Hepatocyte (in vitro differentiated cells): Measurements from ENCODE around the gene PTPRE. TPM values are rescaled to one million over a fixed set of nuclear protein-coding genes. Genes with fewer than 3 reads are reported as not detected.

Experiments used
- DNase-seq: peaks from one replicate; pipeline ENCODE4 v3.0.0-alpha.2; 2016; ENCODE audit warnings: low spot score
- H2AFZ ChIP-seq: fragments of 200-600 bp; sonication (generic); 2 replicates; pipeline ENCODE4 v1.6.0; 2016; ENCODE audit warnings: antibody characterized with exemption, mild to moderate bottlenecking
- H3K27ac ChIP-seq: fragments of 200-600 bp; sonication (generic); 2 replicates; pipeline ENCODE4 v1.5.1; 2016; ENCODE audit warnings: mild to moderate bottlenecking
- H3K27me3 ChIP-seq: fragments of 200-600 bp; sonication (generic); 2 replicates; pipeline ENCODE4 v1.6.1; 2016
- H3K36me3 ChIP-seq: fragments of 200-600 bp; sonication (generic); replicated peaks from 2 replicates; pipeline ENCODE4 v1.5.1; 2016; ENCODE audit warnings: low read depth; ENCODE audit not compliant: insufficient read depth
- H3K4me1 ChIP-seq: fragments of 200-600 bp; sonication (generic); 2 replicates; pipeline ENCODE4 v1.5.1; 2016; ENCODE audit warnings: mild to moderate bottlenecking, moderate library complexity; ENCODE audit not compliant: insufficient read depth
- H3K4me2 ChIP-seq: fragments of 200-600 bp; sonication (generic); 2 replicates; pipeline ENCODE4 v1.6.0; 2016
- H3K4me3 ChIP-seq: fragments of 200-600 bp; sonication (generic); 2 replicates; pipeline ENCODE4 v1.5.1; 2016; ENCODE audit warnings: mild to moderate bottlenecking
- H3K79me2 ChIP-seq: fragments of 200-600 bp; sonication (generic); 2 replicates; pipeline ENCODE4 v1.6.0; 2017; ENCODE audit warnings: mild to moderate bottlenecking
- H3K9me2 ChIP-seq: fragments of 200-600 bp; sonication (generic); replicated peaks from 2 replicates; pipeline ENCODE4 v1.6.0; 2017; ENCODE audit warnings: mild to moderate bottlenecking; ENCODE audit not compliant: insufficient read depth
- H3K9me3 ChIP-seq: fragments of 200-600 bp; sonication (generic); 2 replicates; pipeline ENCODE4 v1.5.1; 2016; ENCODE audit warnings: low read depth, mild to moderate bottlenecking
- H4K20me1 ChIP-seq: fragments of 200-600 bp; sonication (generic); 2 replicates; pipeline ENCODE4 v1.6.0; 2016; ENCODE audit warnings: mild to moderate bottlenecking; ENCODE audit not compliant: insufficient read depth, poor library complexity, severe bottlenecking
- EZH2 ChIP-seq: fragments of 200-600 bp; sonication (generic); IDR thresholded peaks from 2 replicates; pipeline ENCODE4 v1.6.1; 2016; ENCODE audit warnings: antibody characterized with exemption, mild to moderate bottlenecking, borderline replicate concordance
- EZH2phosphoT487 ChIP-seq: fragments of 200-600 bp; sonication (generic); IDR thresholded peaks from one replicate; pipeline ENCODE4 v1.6.1; 2018; ENCODE audit warnings: antibody characterized with exemption, mild to moderate bottlenecking, low read depth, moderate library complexity; ENCODE audit not compliant: unreplicated experiment, severe bottlenecking
- WGBS: methylation state at CpG from one replicate; pipeline ENCODE4 v1.1.6; 2016; ENCODE audit warnings: low lambda C conversion rate; ENCODE audit errors: missing lambda C conversion rate; 5-methylcytosine and 5-hydroxymethylcytosine counted together
- polyA plus RNA-seq: library from polyadenylated mRNA; unstranded; fragments of >200 nt; fragmentation: Nextera tagmentation; extraction: Ambion mirVana; gene quantifications from 2 replicates; pipeline ENCODE4 v1.2.1, GENCODE V29; 2016
- total RNA-seq: library from RNA; depleted of rRNA; stranded (reverse); fragments of >200 nt; gene quantifications from 2 replicates; pipeline ENCODE4 v1.2.3, GENCODE V29; 2014
- TF ChIP-seq, protein P1 (sequence below): fragments of 200-600 bp; sonication (generic); IDR thresholded peaks from 2 replicates; pipeline ENCODE4 v1.5.1; 2016; ENCODE audit warnings: antibody characterized with exemption, mild to moderate bottlenecking; ENCODE audit not compliant: poor library complexity

The PTPRE gene
- total and polyA plus RNA-seq, 2 experiments from 2014 or later = 3.2 to 10.1 TPM

DNA sequence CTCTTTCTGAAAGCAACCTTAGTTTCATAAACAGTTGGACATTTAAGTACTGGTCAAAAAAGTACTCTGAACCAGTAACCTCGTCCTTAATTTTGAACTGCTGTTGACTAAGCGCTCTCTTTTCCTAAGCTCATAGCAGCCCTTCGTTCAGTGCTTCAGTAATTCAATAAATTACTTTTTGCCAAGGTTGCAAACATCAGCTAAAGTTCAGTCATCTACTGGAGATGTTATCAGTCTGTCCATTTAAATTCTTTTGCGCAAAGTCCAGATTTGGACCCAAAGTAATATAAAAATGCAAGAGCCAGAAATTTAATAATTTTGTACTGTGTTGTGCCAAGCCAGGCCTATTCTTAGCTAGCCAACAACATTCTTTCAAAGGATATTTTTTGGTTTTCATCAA, 8.4 kb downstream of the PTPRE start:
- Histone ChIP-seq H3K9me2 (no peaks in the 10 kb centered on the region), H3K4me1 (no peaks in the 10 kb centered on the region), H3K27me3 (no peaks in the 10 kb centered on the region), H3K79me2 (no peaks in the 10 kb centered on the region), H4K20me1 (no peaks in the 10 kb centered on the region), H3K9me3 (no peaks in the 10 kb centered on the region), H3K27ac (no peak overlapping the region), H3K4me2 (no peak overlapping the region), H3K4me3 (no peak overlapping the region), H2AFZ (no peak overlapping the region), H3K36me3 (no peaks in the 10 kb centered on the region)
- WGBS = 88% methylated on average over 4 of the region's 4 CpGs
- no peak for DNase-seq
- no peak for TF ChIP-seq EZH2
- TF ChIP-seq EZH2phosphoT487 = no peak
- TF ChIP-seq, protein P1, sequence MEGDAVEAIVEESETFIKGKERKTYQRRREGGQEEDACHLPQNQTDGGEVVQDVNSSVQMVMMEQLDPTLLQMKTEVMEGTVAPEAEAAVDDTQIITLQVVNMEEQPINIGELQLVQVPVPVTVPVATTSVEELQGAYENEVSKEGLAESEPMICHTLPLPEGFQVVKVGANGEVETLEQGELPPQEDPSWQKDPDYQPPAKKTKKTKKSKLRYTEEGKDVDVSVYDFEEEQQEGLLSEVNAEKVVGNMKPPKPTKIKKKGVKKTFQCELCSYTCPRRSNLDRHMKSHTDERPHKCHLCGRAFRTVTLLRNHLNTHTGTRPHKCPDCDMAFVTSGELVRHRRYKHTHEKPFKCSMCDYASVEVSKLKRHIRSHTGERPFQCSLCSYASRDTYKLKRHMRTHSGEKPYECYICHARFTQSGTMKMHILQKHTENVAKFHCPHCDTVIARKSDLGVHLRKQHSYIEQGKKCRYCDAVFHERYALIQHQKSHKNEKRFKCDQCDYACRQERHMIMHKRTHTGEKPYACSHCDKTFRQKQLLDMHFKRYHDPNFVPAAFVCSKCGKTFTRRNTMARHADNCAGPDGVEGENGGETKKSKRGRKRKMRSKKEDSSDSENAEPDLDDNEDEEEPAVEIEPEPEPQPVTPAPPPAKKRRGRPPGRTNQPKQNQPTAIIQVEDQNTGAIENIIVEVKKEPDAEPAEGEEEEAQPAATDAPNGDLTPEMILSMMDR = no peak

DNA sequence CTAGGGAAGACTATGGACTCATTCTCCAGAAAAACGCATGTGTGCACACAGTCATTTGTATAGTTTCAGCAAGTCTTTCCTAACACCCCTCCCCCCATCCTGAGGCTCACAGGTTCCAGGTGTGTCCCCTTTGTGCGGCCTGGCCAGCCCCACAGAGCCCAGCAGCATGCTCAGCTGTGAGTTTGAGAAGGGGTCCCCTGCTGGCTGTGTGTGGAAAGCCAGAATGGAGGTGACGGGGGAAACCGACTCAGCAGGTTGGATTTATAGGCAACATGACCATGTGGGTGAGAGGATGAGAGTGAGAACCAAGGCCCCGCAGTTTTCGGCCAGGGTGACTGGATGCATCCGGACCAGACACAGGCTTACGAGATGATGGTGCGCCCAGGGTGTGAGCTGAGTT, 9.9 kb downstream of the PTPRE start:
- Histone ChIP-seq H4K20me1 (no peaks in the 10 kb centered on the region), H3K4me3 (no peak overlapping the region), H3K4me1 (no peaks in the 10 kb centered on the region), H2AFZ (no peak overlapping the region), H3K27ac (no peak overlapping the region), H3K36me3 (no peaks in the 10 kb centered on the region), H3K9me2 (no peaks in the 10 kb centered on the region), H3K4me2 (no peak overlapping the region), H3K27me3 (no peaks in the 10 kb centered on the region), H3K9me3 (no peaks in the 10 kb centered on the region), H3K79me2 (no peaks in the 10 kb centered on the region)
- WGBS = 91% methylated on average over 9 of the region's 9 CpGs
- DNase-seq = no peak
- TF ChIP-seq EZH2phosphoT487 (no peak), EZH2 (no peak)
- TF ChIP-seq, protein P1 = no peak

DNA sequence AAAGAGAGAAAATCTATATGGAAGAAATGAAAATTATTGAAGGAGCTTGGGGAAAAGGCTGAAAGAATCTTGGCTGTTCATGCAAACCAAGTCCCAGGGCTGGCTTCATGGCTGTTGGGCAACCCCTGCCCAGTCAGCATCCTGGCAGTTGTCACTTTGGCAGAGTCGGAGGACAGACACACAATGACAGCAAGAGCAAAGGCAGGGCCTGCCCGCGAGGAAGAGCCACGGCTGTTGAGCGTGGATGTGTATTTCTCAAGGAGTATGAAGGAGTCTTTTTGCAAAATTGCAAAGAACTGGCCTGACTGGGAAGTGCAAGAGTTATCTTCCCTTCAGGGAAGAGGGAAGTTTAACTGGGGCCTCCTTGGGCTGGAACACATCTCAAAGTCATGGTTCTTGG, 11.7 kb downstream of the PTPRE start:
- WGBS = 96% methylated on average over 5 of the region's 5 CpGs
- Histone ChIP-seq H3K4me3 (no peak overlapping the region), H3K27ac (no peak overlapping the region), H3K27me3 (no peaks in the 10 kb centered on the region), H4K20me1 (no peaks in the 10 kb centered on the region), H3K4me1 (peaks cover 9% of the 10 kb centered on the region), H3K4me2 (no peak overlapping the region), H3K36me3 (no peaks in the 10 kb centered on the region), H2AFZ (no peak overlapping the region), H3K9me2 (no peaks in the 10 kb centered on the region), H3K9me3 (no peaks in the 10 kb centered on the region), H3K79me2 (no peaks in the 10 kb centered on the region)
- no peak for TF ChIP-seq EZH2
- no peak for TF ChIP-seq EZH2phosphoT487
- TF ChIP-seq, protein P1 = no peak
- DNase-seq = no peak
